ENCODE results near the gene NAPB. TPM values are rescaled to one million over a fixed set of nuclear protein-coding genes. Genes with fewer than 3 reads are reported as not detected.
A peak's percentile ranks its signal among the peaks of the same experiment; 100 is the strongest.

The NAPB gene
- total RNA-seq, 1 donor from 2014 or later = 13.1 TPM

DNA sequence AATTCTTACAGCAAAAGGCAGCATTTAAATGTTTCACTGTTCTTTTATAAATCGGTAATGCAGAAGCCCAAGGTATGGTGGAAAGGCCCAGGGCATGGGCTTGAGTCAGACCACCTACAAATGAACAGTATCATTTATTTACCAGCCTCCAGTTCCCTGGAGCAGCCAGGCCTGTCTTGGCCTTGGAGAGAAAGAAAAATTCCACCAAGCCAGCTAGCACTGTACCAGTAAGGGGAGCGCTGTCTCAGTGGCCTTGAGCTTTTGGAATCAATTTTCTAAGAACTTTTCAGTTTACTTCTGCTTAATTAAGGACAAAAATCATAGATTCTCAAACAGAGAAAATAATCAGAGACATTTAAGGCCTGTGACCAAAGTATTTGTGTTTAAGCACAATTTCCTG, 12.3 kb downstream of the NAPB start:
- Mint-ChIP-seq H3K4me1 (ENCODE audit: low read depth, unreplicated experiment) (peaks cover 17% of the 10 kb centered on the region), H3K4me3 (ENCODE audit: unreplicated experiment) (no peak overlapping the region), H3K36me3 (ENCODE audit: low read depth, unreplicated experiment) (no peaks in the 10 kb centered on the region), H3K9me3 (ENCODE audit: unreplicated experiment) (no peaks in the 10 kb centered on the region), H3K27me3 (ENCODE audit: low read depth, unreplicated experiment) (no peaks in the 10 kb centered on the region), H3K27ac (ENCODE audit: unreplicated experiment) (peak overlapping the region; percentile 2)
- H3K4me1 ChIP-seq (ENCODE audit: insufficient read depth, low read length) = no peaks in the 10 kb centered on the region
- FAIRE-seq (no peak), DNase-seq (ENCODE audit: low read depth) (no peak)
- H3K79me2 ChIP-seq (ENCODE audit: insufficient read depth, low read length) = peaks cover 99% of the 10 kb centered on the region
- no peak for TF ChIP-seq EZH2 (IDR thresholded peaks at IDR 0.05; ENCODE audit: insufficient read depth, low read length)
- TF ChIP-seq, protein P1, sequence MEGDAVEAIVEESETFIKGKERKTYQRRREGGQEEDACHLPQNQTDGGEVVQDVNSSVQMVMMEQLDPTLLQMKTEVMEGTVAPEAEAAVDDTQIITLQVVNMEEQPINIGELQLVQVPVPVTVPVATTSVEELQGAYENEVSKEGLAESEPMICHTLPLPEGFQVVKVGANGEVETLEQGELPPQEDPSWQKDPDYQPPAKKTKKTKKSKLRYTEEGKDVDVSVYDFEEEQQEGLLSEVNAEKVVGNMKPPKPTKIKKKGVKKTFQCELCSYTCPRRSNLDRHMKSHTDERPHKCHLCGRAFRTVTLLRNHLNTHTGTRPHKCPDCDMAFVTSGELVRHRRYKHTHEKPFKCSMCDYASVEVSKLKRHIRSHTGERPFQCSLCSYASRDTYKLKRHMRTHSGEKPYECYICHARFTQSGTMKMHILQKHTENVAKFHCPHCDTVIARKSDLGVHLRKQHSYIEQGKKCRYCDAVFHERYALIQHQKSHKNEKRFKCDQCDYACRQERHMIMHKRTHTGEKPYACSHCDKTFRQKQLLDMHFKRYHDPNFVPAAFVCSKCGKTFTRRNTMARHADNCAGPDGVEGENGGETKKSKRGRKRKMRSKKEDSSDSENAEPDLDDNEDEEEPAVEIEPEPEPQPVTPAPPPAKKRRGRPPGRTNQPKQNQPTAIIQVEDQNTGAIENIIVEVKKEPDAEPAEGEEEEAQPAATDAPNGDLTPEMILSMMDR (IDR thresholded peaks at IDR 0.05; ENCODE audit: insufficient read depth, low read depth, low read length) = no peak
- H3K36me3 ChIP-seq (ENCODE audit: insufficient read depth, low read length) = no peaks in the 10 kb centered on the region
- no peaks in the 10 kb centered on the region for H3K27me3 ChIP-seq (ENCODE audit: insufficient read depth, low read length)
- peaks cover 83% of the 10 kb centered on the region for H4K20me1 ChIP-seq (ENCODE audit: insufficient read depth, low read length)
- no peak overlapping the region for H3K9ac ChIP-seq (ENCODE audit: low read length)
- H3K9me3 ChIP-seq (ENCODE audit: insufficient read depth, low read depth, low read length) = no peaks in the 10 kb centered on the region
- no peak overlapping the region for H2AFZ ChIP-seq (ENCODE audit: low read depth, low read length)
- no peak overlapping the region for H3K4me2 ChIP-seq (ENCODE audit: low read length)
- H3K4me3 ChIP-seq (ENCODE audit: insufficient read depth, low read depth, low read length) = no peak overlapping the region
- H3K27ac ChIP-seq (ENCODE audit: low read depth, low read length) = no peak overlapping the region

DNA sequence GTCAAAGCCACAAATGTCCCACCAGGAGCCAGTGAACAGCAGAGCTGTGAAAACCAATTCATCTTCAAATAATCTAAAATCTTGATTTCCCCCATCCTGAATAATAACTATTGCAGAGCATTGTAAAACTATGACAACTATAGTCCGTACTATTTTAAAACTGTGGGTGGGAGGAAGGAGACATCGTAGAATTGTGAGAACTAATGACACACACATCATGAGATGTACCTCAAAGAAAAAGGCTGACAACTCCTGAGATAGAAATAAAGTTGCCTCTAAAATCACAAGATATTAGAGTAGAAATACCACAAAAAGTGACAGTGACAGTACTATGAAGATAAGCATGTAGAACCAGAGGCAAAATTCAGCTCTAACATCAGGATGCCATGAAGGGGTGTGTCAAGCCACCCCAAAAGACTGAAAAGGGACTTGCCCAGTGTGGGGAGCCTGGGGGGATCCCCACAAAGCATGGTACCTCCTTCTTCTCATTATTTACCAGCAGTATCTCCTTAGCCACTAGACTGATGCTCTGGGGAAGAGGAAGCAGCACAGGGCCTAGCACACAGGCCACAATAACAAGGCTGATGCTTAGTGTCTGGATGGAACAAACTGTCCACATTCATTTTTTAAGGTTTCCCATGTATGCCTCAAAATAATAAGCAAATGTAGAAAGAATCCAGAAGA, 13.4 kb downstream of the NAPB start:
- H3K27ac ChIP-seq (ENCODE audit: low read depth, low read length) = no peak overlapping the region
- H3K27ac Mint-ChIP-seq (ENCODE audit: unreplicated experiment) = no peak overlapping the region
- H2AFZ ChIP-seq (ENCODE audit: low read depth, low read length) = no peak overlapping the region
- H3K4me1 ChIP-seq (ENCODE audit: insufficient read depth, low read length) = no peaks in the 10 kb centered on the region
- peaks cover 85% of the 10 kb centered on the region for H4K20me1 ChIP-seq (ENCODE audit: insufficient read depth, low read length)
- H3K9me3 Mint-ChIP-seq (ENCODE audit: unreplicated experiment) = no peaks in the 10 kb centered on the region
- no peaks in the 10 kb centered on the region for H3K36me3 Mint-ChIP-seq (ENCODE audit: low read depth, unreplicated experiment)
- peaks cover 18% of the 10 kb centered on the region for H3K4me1 Mint-ChIP-seq (ENCODE audit: low read depth, unreplicated experiment)
- no peaks in the 10 kb centered on the region for H3K27me3 ChIP-seq (ENCODE audit: insufficient read depth, low read length)
- DNase-seq (ENCODE audit: low read depth) (no peak), FAIRE-seq (no peak)
- peaks cover 96% of the 10 kb centered on the region for H3K79me2 ChIP-seq (ENCODE audit: insufficient read depth, low read length)
- no peaks in the 10 kb centered on the region for H3K27me3 Mint-ChIP-seq (ENCODE audit: low read depth, unreplicated experiment)
- no peak overlapping the region for H3K4me3 Mint-ChIP-seq (ENCODE audit: unreplicated experiment)
- TF ChIP-seq, protein P1 (IDR thresholded peaks at IDR 0.05; ENCODE audit: insufficient read depth, low read depth, low read length) = no peak
- no peak for TF ChIP-seq EZH2 (IDR thresholded peaks at IDR 0.05; ENCODE audit: insufficient read depth, low read length)
- no peaks in the 10 kb centered on the region for H3K9me3 ChIP-seq (ENCODE audit: insufficient read depth, low read depth, low read length)
- H3K4me2 ChIP-seq (ENCODE audit: low read length) = no peak overlapping the region
- H3K4me3 ChIP-seq (ENCODE audit: insufficient read depth, low read depth, low read length) = no peak overlapping the region
- H3K36me3 ChIP-seq (ENCODE audit: insufficient read depth, low read length) = no peaks in the 10 kb centered on the region
- no peak overlapping the region for H3K9ac ChIP-seq (ENCODE audit: low read length)

DNA sequence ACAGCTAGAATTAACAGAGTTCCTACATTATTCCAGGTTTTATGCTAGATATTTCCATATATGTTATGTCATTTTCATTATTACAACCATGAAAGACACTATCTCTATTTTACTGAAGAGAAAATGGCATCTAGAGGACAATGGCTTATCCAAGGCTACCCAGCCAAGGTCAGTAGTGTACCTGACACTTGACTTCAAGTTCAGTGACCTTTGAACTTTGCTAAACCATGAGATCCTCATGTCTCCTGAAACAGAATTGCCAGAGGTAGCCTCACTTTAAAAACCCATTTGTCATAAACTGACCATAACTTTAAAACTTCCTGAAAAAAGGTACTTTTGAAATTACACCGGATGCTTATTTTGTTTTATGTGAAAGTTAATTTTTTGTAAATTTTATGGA, 14.4 kb downstream of the NAPB start:
- Histone ChIP-seq H2AFZ (ENCODE audit: low read depth, low read length) (no peak overlapping the region), H3K9ac (ENCODE audit: low read length) (no peak overlapping the region), H3K27ac (ENCODE audit: low read depth, low read length) (no peak overlapping the region), H3K4me2 (ENCODE audit: low read length) (no peak overlapping the region), H3K4me1 (ENCODE audit: insufficient read depth, low read length) (no peaks in the 10 kb centered on the region), H3K4me3 (ENCODE audit: insufficient read depth, low read depth, low read length) (no peak overlapping the region), H3K27me3 (ENCODE audit: insufficient read depth, low read length) (no peaks in the 10 kb centered on the region), H3K9me3 (ENCODE audit: insufficient read depth, low read depth, low read length) (no peaks in the 10 kb centered on the region), H4K20me1 (ENCODE audit: insufficient read depth, low read length) (peaks cover 81% of the 10 kb centered on the region), H3K36me3 (ENCODE audit: insufficient read depth, low read length) (peaks cover 2% of the 10 kb centered on the region), H3K79me2 (ENCODE audit: insufficient read depth, low read length) (peaks cover 94% of the 10 kb centered on the region)
- FAIRE-seq = no peak
- DNase-seq (ENCODE audit: low read depth) = no peak
- Mint-ChIP-seq H3K4me3 (ENCODE audit: unreplicated experiment) (no peak overlapping the region), H3K9me3 (ENCODE audit: unreplicated experiment) (no peaks in the 10 kb centered on the region), H3K4me1 (ENCODE audit: low read depth, unreplicated experiment) (peaks cover 17% of the 10 kb centered on the region), H3K27ac (ENCODE audit: unreplicated experiment) (no peak overlapping the region), H3K27me3 (ENCODE audit: low read depth, unreplicated experiment) (no peaks in the 10 kb centered on the region), H3K36me3 (ENCODE audit: low read depth, unreplicated experiment) (peaks cover 3% of the 10 kb centered on the region)
- no peak for TF ChIP-seq EZH2 (IDR thresholded peaks at IDR 0.05; ENCODE audit: insufficient read depth, low read length)
- TF ChIP-seq, protein P1 (IDR thresholded peaks at IDR 0.05; ENCODE audit: insufficient read depth, low read depth, low read length) = no peak

Data from astrocyte (in vitro differentiated cells and primary cell).